Fibroblast of upper back skin (primary cell): Measurements from ENCODE around the gene SLC9A1.

ENCODE experiments used
- DNase-seq: peaks from one replicate; pipeline ENCODE4 v3.0.0-alpha.2; 2013

SLC9A1 gene

DNA sequence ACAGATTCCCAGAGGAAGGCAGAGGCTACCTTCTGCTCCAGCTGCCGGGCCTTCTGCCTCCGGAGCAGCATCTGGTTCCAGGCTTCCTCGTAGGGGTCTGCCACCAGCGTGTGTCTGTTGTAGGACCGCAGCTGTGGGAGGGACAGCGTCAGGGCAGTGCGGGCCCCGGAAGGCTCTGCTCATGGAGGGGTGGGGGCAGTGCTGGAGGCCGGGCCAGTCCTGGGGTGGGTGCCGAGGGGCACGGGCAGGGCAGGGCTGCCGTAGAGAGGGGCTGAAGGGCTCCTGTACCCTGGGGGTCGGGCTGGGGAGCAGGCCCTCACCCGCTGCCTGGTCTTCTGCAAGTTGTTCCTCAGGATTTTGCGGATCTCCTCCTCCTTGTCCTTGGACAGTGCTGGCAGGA is 53.2 kb downstream of the SLC9A1 start:
- no peak for DNase-seq

DNA sequence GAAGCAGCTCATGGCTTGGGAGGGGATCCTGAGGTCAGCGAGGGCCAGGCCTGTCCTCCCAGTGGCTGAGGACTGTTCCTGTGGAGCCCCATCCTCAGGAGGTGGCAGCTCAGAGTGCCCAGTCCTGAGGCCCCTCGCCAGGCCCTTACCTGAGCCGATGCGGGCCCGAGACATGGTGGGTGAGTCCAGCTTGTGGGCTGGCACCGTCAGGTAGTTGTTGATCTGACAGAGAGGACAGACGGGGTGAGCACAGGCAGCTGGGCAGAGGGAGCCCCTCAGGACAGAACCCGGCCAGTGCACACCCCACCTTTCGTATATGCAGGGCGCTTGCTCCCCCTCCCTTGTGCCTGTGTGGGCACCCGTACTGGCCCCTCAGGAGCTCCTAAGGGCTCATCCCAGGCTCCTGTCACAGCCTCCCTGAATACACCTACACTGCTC is 53.9 kb downstream of the SLC9A1 start:
- no peak for DNase-seq

DNA sequence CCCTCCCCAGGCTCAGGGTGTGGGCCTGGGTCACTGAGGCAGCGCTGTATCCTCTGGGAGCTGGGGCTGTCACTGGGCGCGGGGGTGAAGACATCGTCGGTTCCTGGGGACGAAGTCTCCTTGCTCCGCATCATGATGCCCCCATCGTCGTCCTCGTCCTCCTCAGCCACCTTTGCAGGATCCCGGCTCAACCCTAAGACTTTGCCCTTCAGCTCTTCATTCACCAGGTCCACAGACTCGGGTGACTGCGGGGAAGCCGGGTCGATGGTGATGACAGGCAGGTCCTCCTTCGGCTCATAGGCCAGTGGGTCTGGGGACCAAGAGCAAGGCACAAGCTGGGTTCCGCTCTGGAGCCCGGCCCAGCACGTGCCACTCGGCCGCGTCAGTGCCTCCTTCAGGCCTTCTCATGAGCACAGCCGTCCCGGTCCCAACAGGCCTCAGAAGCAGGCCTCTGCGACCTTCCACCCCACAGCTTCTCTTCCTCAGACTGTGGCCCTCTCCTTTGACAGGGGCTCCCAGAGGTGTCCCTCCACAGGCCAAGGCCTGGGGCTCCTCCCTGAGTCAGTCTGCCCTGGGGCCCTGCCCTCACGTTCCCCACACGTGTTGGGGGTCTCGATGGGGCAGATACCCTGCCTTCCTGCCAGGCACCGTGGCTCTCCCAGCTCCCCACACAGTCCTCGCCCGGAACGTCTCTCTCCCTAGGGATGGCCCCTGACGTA is 54.4 kb downstream of the SLC9A1 start:
- no peak for DNase-seq

DNA sequence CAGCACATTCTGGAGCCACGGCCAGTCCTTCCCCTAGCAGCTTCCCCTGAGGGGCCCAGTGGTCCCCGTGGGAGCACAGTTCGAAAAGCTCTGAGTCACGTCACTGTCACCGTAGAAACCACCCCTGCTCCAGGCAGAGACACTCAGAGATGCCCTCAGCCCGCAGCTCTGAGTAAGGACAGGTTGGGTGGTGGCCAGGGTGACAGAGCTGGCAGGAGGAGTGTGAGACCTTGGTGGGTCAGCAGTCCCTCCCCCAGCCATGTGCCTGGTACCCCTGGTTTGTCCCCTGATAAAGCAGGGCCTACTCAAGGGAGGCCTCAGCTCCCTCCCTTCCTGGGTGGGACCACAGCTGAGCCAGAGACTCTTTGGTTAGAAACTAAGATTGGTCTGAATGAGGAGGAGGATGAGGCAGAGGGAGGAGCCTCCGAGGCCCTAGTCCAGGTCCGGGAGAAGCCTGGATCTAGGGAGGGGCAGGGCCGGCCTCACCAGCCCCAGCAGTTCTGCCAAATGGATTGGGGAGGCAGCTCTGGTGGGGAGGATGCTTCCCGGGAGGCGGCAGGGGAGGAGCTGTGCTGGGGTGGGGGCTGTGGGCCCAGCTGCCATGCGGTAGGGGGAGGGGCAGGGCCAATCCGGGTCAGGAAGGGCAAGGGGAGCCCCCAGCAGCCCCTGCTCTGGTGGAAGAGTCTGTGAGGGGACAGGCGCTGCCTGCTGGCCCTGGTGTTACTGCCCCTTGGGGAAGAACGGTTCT is 55.2 kb downstream of the SLC9A1 start:
- DNase-seq, result peak; percentile 65

- peak; percentile 64 for DNase-seq
These were observed 55.8 kb downstream of the SLC9A1 start for GRCh38 chr1:27099135-27099586.

- no peak for DNase-seq
These were observed 56.3 kb downstream of the SLC9A1 start for GRCh38 chr1:27098431-27099134.

GRCh38 chr1:27097484-27097917 is 57.4 kb downstream of the SLC9A1 start:
- DNase-seq, result peak; percentile 72

- DNase-seq, result no peak
These were observed 59.3 kb downstream of the SLC9A1 start for GRCh38 chr1:27095576-27095975.

GRCh38 chr1:27092888-27093287 is 62.0 kb downstream of the SLC9A1 start:
- DNase-seq, result no peak

DNA sequence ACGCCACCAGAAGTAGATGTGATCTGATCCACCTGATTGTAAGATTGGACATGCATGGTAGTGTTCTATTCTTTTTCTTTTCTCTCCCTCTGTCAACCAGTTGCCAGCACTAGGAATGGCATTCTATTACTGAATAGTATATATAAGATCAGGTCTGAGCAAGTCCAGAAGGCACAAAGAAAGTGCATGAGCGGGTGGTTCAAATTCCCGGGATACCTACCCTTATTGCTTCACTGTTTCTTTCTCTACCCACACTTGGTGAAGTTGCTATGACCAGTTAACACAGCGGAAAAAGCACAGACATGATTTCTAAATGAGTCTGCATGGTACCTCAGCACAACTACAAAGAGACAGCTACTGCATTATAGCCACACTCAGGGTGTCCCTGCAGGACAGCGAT is 64.0 kb downstream of the SLC9A1 start:
- DNase-seq, result no peak

DNA sequence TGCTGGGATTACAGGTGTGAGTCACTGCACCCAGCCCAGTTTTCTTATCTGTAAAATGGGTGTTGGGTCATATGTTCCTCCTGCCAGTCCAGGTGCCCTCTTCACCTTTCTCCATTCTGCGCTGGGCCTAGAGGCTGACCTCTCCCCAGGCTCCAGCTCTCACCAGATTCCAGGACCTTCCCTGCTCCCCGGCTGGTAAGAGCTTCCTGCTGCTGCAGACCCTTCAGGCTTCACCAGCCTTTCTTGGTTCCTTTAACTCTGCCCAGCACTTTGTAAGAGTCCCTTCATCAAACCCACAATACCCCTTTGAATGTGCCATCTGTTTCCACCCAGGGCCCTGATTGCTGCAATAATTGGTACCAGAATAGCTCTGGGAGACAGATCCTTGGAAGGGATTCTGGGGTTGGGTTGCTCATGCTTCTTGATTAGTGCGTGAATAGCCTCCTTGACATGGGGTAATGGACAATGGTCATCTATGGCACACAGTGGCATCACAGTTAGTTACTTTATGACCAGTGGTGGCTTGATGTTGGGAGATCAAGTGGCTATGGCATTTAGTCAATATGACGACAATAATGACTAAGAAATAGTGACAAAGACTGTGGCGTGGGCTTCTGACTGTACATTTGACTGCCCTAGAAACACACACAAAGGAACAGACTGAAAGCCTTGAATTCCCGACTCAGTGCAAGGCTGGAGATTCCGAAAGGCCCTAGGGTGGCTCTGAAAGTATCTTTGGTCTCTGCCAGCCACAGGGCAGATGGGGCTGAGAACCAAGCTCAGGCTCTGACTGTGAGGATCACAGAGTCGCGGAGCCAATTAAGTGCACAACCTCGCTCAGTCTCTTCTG is 67.3 kb downstream of the SLC9A1 start:
- DNase-seq, result no peak

GRCh38 chr1:27086628-27087027 is 68.3 kb downstream of the SLC9A1 start:
- DNase-seq, result no peak

DNA sequence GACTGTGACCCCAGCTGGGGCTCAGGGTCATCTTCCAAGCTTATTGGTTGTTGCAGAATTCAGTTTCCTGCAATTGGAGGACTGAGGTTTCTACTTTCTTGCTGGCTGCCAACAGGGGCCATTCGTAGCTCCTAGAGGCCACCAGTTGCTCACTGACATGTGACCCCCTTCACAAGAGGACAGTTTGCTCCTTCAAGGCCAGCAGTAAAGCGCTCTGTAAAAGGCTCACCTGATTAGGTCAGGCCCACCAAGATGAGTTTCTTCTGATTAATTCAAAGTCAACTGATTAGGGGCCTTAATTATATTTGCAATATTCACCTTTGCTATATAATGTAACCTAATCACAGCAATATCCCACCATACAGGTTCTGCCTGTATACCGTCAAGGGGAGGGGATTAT is 68.9 kb downstream of the SLC9A1 start:
- DNase-seq, result no peak

GRCh38 chr1:27084107-27084506 is 70.8 kb downstream of the SLC9A1 start:
- DNase-seq, result no peak

DNA sequence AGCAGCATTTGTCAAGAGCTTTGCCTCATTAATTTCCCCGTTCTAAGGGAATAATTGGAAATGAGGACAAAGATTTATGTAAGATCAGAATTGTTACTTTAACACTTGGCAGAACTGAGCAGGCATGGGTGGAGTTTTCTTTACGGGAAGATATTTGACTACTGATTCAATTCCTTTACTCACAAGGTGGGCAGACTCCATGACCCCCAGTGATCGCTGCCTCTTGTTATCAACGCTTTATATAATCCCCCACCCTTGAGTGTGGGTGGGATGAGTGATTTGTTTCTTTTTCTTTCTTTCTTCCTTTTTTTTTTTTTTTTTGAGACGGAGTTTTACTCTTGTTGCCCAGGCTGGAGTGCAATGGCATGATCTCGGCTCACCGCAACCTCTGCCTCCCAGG is 77.0 kb downstream of the SLC9A1 start:
- DNase-seq, result no peak

DNA sequence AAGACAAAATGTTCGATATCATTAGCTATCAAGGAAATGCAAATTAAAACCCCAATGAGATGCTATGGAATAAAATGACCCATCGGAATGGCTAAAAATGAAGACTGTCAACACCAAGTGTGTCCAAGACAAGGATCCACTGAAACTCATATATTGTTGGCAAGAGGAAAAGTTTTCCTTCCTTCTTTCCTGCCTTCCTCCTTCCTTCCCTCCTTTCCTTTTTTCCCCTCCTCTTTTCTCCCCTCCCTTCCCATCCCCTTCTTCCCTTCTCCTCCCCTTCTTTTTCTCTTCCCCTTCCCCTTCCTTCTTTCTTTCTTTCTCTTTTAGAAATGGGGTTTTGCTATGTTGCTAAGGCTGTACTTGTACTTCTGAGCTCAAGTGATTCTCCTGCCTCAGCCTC is 78.1 kb downstream of the SLC9A1 start:
- DNase-seq, result no peak

GRCh38 chr1:27074175-27074780 is 80.6 kb downstream of the SLC9A1 start:
- DNase-seq, result no peak

GRCh38 chr1:27071049-27071416 is 83.9 kb downstream of the SLC9A1 start:
- DNase-seq, result peak; percentile 22

DNA sequence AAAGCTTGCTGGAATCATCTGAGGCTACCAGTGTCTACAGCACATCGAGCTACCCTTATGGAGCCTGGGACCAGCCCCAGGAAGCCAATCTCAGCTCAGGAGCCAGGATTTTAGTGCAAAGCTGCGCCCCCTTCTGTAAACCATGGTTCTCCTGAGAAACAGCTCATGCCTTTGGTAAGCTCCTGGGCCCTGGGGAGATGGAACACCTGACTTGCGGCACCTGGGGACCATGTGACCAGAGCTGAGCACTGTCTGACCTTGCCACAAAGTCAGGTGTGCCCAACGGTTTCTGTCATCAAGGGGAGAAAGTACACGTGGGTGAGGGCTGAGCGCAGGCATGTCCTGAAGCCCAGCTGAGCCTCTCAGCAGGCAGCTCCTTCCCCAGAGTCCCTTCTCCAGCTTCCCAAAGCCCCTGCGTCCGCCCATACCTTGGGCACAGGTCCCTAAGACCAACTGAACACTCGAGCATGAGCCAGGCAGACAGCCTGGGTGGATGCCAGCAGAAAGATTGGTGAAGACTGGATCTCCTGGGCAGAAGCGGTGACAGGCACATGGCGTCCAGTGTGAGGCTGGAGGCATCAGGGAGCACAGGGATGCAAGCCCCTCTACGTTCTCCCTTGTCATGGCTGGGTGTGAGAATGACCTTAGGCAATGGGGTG is 84.4 kb downstream of the SLC9A1 start:
- no peak for DNase-seq

DNA sequence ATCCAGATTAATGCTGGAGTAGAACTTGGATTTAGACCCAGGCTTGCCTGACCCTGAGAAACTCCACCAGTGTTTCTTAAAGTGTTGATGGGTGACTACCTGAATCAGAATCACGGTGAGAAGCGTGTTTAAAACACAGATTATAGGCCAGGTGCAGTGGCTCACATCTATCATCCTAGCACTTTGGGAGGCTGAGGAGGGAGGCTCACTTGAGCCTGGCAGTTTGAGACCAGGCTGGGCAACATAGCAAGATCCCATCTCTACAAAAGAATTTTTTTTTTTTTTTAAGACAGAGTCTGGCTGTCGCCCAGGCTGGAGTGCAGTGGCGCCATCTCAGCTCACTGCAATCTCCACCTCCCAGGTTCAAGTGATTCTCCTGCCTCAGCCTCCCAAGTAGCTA is 86.0 kb downstream of the SLC9A1 start:
- DNase-seq, result no peak

- DNase-seq, result no peak
These were observed 88.8 kb downstream of the SLC9A1 start for GRCh38 chr1:27065999-27066630.
